NCI-H82 treated with DMSO at 0.1 percent for 48 hours (cell line): ENCODE results near the gene LELP1.
"Not testable (repeated sequence)": the region's sequence is repeated elsewhere in the genome, so short reads cannot be mapped to it uniquely, and the experiment has no call there.

Source experiments
- DNase-seq: peaks from one replicate; lab custom pipeline; 2025; ENCODE audit not compliant: unreplicated experiment; lab: John Stamatoyannopoulos, UW

Gene LELP1

DNA sequence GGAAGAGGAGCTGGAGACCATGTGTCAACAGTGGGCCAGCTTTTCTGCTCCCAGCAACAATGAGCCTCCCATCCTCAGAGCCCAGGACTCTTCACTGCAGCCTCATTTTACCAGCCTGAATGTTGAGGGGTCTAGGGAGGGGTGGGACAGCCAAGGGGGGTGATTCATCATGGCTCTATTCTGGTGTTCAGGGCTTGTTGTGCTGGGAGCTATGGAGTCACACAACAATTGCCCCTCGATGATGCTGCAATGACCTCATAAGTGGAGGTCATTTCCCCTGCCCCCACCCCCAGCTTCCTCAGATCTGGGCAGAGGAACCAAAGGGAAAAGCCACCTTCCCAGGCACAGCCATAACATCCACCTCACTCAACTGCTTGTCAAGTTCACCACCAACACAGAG, at the start of gene LELP1:
LELP1 (plus strand) TSS at position 301 of the 400 bp plus-strand sequence. CDS start 1,278 bp downstream, outside the sequence.
- no peak for DNase-seq

DNA sequence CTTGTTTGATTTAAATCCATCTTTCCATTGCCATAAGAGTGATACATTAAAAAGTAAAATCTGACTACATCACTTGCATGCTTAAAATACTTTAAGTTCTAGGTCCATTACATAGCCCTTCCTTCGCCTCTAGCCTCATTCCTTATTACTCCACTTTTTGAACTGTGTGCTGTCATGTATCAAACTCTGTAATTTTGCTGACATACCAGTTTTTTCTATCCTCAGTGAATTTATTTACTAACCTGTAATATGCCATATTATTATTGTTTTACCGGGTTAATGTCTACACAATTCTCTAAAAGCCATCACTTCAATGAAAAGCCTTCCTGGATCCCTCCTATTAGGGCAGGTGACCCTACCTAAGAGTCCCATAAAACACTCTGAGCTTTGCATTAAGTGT, 47.7 kb upstream of the LELP1 start:
- no peak for DNase-seq

DNA sequence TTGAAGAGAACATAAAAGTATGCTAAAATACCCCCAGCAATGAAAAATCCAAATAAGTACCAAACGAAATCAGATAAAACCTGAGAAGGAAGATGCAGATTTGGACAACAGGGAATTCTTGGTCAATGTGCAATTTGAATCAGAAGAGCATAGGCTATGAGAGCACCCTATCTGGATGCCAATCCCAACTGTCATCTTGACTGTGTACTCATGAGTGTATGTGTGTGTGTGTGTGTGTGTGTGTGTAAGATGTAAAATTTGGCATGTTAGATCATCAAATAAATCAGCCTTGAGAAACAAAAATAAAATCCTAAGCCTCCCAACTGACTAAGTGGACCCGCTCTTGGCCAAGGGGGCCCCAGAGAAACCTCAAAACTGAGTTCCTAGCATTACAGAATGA, 34.5 kb upstream of the LELP1 start:
- DNase-seq = no peak

DNA sequence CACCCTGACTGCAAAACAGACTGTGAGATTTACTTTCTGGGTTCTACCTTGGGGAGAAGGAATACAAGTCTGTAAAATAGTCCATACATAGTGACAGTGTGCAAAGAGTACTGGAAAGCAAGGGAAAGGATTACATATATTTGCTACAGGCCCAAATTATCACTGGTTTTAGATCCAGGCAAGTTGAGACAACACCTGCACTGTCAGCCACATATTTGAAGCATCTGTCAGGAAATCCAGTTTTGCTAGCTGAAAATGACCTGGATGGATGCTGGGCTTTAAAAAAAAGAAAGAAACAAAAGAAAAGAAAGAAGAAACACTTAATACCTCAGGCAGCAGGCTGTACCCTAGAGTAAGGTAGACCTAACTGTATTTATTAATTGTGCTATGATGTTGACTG, 28.6 kb upstream of the LELP1 start:
- no peak for DNase-seq

DNA sequence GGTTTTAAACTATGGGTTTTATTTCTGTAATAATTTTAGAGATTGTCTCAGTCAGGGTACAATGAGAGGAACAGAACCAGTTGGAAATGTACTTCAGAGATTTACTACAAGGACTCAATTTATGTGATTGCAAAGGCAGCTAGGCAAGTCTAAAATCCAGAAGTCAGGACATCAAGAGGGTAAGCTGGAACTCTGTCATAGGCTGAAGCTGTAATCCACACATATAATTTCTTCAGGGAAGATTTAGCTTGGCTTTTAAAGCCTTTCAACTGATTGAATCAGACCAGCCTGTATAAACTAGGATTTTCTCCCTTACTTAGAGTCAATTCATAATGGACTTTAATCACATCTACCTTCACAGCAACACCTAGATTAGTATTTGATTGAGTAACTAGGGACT, 24.3 kb upstream of the LELP1 start:
- no peak for DNase-seq

DNA sequence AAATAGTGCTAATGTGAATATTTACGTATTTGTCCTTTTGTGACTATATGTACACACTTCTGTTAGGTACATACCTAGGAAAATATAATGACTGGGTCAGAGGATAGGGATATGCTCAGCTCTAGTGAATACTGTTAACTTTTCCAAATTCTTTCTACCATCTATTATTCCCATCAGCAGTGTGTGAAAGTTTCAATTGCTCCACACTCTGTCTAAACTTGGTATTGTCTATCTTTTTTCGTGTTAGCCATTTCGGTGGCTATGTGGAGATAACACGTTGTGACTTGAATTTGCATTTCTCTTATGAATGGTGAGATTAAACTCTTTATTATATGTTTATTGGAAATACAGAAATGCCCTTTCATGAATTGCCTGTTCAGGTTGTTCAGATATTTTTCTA, 22.7 kb upstream of the LELP1 start:
- no peak for DNase-seq

DNA sequence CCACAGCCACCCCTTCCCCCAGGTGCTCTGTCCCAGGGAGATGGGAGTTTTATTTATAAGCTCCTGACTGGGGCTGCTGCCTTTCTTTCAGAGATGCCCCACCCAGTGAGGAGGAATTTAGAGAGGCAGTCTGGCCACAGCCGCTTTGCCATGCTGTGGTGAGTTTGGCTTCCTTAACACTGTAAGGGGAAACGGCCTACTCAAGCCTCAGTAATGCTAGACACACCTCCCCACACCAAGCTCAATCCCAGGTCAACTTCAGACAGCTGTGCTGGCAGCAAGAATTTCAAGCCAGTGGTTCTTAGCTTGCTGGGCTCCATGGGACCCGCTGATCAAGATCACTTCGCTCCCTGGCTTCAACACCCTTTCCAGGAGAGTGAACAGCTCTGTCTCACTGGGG, 14.9 kb upstream of the LELP1 start:
- DNase-seq = not testable (repeated sequence)

DNA sequence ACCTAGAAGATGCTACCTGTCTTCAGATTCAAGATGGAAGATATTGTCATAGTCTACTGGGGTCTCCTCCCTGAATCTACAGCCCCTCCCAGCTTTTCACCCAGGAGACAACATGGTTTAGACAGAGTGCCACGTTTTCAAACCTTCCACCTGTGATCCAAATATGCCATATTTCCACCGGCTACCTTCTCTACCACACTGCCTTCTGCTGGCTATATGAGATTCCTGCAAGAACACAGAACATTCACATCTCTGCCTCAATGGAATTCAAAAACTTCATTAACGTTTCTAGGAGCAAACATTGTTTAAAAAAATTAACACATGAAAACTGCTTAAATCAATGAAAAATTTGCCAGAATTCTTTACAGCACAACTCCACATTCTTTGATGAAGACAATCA, 12.9 kb upstream of the LELP1 start:
- no peak for DNase-seq

DNA sequence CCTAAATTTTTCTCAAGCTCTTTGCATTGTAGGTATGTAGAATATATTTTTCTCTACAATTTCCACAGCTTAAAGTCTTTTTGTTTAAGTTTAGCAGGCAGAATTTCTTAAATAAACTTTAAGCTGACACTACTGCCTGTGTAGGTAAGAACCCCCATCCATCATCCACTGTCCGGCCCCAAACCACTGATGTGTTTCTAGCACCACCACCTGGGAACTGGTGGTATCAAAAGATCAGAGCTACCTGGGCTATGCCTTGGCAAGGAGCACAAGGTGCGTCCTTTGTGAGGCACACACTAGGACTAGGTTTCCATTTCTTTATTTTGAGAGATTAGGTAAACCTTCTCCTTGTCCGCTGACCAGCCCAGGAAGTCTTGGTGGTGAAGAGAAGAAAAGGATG, 10.5 kb upstream of the LELP1 start:
- no peak for DNase-seq

DNA sequence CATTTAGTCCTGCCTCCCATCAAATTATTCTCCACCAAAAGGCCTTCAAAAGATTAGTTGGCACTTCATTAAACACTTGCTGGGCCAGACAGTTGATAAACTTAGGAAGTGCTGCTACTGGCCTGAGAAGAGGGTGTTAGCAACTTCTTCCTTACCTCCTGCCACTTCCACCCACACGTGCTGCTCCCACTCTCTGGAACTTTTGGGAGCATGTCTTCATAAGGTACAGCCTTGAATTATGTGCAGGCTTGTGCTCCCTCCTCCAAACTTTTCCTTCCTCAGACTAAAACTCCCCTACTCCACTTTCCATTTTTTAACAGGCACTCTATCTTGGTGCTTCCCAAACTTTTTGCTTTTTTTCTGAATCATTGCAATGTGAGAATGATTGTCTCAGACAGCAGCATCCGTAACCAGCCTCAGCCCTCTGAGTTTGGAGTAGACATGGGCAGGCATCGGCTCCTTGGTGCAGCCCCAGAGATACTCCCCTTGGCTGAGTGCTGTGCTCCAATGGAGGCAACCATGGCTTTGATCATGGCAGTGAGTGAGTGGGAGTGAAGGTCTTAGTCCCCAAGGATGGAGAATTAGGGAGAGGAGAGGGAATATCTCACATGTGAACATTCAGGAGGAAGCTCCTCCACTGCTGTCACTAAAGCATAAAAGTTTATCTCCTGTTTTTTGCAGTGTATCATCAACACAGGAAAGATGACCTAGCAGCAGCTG, 8.7 kb upstream of the LELP1 start:
- DNase-seq = no peak

DNA sequence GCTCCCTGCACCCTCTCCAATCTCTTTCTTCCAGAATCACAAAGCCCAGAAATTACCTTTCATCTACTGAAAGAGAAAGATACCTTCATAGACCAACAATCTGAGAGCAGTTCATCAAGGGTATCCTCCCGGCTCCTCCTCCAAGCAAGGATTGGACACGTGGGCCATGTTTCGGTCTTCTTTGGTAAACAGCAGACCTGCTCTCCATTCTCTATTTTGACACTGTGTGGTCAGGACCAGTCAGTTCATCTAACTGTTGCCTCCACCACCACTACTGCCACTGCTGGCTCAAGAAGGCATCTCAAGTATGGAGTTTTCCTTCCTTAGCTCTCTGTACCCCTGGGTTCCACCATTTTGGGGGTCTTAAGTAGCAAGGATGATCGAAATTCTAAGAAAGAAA, 8.0 kb upstream of the LELP1 start:
- no peak for DNase-seq

DNA sequence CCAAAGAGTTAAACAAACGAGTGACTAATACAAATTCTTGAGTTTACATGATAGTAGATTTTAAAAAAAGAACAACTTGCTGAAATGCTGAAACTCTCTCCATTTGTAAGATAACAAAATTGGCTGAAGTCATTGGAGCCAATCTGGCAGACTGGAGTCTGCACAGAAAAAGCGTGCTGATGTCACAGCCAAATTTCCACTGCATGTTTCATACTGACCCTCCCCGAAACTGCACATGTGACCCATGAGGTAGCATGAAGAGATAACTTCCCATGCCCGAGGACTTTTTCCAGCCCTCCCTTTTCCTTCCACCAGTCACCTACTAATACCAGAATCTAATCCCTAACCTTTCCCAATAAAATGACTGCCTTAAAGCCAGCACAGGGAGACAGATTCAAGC, 1.2 kb upstream of the LELP1 start:
- DNase-seq = no peak

DNA sequence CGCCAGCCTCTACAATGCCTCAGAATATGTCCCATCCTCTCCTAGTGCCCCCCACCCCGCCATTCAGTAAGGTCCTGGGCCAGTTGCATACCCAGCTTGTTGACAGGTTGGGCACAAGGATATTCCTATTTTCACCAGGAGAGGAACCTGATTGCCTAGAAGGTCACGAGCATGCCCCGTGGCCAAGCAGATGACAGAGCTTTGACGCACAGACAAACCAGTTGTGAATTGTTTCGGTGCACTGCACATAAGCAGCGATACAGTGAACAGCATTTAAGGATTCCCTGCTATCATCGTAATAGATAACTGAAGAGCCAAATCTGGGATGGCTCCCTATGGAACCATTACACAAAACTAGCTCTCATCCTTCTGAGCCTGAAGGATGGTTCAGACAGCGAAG, 3.4 kb downstream of the LELP1 start:
- DNase-seq = no peak

DNA sequence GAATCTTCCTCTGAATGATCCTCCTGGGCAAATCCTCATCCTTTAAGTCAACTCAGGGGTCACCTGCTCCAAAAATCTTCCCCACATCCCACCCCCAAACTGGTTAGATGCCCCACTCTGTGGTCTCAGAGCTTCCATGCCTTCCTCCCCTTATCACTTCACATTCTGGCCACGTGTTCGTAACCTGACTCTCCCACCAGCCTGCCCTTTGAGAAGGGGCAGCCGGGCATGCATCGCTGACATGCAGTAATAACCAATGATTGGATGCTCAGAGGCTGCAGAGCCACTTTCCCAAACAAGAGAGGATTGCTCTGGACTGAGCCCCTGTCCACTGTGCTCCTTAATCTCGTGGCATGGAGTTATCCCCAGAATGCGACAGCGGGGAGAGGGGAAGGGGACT, 7.0 kb downstream of the LELP1 start:
- DNase-seq = no peak

DNA sequence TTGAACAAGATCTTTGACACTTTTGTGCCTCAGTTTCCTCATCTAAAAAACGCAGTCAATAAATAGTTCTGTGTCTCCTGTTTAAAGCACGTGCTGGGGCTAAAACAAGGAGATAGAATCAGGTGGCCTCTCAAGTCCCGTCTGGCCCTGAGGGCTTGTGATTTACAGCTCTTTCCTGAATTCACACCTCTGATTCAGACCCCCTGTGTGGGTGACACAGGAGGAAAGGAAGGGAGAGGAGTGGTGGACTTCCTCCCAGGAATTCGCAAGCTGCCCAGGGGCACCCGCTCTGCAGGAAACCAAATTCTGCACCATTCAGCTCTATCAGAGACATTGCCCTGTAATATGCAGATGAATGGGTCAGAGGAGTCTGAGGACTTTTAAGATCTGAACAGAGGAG, 9.0 kb downstream of the LELP1 start:
- DNase-seq = no peak

DNA sequence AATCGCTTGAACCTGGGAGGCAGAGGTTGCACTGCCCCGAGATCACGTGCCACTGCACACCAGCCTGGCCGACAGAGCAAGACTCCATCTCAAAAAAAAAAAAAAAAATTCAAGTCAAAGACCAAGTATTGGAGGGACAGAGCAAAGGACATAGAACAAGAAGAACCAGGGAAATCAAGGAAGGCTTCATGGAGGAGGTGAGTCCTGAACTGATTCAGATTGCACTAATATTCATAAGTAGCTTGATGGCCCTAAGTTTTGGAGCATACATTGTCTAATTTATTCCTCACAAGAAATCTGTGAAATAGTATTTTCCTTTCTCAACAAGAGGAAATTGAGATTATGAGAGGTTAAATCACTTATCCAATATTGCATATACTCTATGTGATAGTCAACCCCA, 10.3 kb downstream of the LELP1 start:
- DNase-seq = no peak

DNA sequence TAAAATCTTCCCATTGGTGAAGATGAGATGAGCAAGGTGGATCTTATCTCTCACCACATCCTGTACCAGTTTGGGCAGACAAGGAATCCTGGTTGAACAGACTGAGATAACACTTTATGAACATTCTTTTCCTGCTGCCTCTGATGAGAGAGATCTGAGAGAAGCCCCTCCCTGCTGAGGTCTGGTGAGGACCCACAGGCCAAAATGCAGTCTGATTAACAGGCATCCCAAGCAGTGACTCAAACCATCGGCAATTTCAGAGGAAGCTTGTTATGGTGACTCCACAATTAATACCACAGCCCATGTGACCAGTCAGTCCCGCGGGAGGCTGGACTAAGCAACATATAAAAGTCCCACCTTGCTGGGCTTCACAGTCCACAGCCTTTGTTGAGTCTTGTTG, 14.0 kb downstream of the LELP1 start, which contains the start of gene PRR9:
PRR9 (plus strand) TSS at position 373 of the 400 bp plus-strand sequence. CDS start 561 bp downstream, outside the sequence.
- DNase-seq = no peak

DNA sequence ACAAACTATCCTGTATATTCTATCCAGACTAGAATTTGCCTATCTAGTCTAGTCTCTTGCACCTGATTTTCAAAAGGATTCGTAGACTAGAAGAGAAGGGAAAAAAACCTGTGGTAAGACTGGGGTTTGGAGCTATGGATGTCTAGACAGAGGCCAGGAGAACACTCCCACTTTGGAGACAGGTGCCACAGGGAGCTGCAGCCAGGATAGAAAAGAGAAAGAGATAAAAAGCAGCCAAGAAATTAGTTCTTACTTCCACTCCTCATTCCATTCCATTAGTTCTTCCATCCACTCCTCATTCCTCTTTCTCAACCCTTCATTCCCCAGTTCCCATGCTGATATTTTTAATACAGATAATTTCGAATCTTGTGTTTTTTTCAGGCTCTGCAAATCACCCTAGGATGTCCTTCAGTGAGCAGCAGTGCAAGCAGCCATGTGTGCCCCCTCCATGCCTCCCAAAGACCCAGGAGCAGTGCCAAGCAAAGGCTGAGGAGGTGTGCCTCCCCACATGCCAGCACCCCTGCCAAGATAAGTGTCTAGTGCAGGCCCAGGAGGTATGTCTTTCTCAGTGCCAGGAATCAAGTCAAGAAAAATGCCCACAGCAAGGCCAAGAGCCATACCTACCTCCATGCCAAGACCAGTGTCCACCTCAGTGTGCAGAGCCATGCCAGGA, 14.7 kb downstream of the LELP1 start:
- DNase-seq = no peak

DNA sequence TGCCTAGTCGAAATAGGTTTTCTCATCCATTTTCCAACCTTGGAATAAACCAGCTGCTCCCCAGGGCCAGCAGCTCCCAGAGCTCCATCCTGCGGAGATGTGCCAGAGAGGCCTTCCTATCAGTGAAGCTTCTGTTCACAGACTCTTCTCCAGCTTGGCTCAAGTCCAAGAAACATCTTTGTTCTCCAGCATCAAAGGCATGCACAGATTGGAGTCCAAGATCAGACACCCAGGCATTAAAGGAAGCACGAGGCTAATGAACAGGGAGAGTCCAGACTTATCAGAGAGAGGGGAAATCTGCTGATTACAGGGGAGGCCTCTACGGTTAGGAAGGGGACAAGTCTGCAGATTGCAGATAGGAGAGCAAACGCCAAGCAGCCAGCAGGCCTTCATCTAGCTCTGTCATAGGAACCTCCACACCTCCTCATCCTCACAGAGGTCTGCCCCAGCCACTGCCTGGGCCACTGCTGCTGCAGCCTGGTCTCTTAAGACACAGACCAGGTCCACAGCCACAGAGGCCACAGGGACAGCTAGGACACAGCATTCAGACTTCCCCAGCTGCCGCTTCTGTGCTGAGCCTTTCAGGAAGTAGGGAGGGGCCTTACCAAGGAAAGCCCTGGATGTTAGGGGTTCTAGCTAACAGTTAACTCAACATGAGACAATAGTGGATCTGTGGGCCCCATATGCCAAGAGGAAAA, 17.5 kb downstream of the LELP1 start:
- DNase-seq = no peak

DNA sequence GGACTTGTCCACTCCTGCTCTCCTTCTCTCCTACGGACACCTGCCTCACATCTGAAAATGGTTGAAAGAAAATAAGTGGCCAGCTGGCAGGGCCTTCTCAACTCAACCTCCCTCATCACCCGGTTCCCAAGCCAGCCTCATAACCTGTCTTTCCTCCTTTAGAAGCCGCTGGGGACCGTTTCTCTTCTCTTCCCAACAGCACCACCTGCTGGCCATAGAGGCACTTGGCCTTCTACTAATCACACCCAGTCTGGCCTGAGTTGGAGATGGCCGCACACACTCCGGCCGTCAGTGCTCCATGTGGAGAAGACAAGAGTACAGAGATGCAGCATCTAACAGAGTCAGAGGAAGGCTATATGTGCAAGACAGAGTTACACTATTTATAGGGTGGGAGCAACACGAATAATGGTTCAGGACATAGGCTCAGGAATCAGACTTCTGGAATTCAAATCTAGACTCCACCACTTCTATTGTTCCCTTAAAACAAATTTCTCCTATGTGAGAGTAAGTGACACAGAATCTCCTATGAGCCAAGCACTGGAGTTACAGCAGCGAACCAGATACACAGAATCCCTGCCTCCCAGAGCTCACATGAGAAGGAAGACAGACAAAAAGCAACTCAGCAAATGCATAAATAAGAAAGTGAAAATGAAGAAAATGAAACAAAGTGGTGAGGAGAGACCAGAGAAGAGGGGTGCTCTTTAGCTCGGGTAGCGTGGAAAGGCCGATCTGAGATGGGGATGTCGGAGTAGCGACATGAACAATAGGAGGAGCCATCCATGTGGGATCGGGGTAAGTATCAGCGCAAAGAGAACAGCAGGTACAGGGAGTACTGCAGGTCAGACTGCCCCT, 20.0 kb downstream of the LELP1 start:
- DNase-seq = peak; percentile 42

DNA sequence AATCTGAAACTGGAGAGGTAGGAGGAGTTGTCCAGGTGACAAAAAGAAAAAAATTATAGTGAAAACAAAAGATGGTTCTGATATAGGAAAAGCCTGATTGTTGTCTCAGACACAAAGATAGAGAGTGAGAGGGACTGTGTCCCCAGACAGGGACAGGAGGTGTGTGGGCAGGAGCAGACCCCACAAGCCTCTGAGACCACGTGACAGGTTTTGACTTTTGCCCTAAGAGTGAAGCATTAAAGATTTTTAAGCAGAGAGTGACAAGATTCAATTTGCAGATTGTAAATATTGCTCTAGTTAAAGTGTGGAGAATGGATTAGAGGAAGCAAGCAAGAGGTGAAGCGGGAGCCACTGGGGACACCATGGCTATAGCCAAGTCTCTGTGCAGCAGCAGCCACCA, 24.6 kb downstream of the LELP1 start:
- DNase-seq = no peak
